ENCODE measurements around the gene RGS6. TPM values are rescaled to one million over a fixed set of nuclear protein-coding genes. Genes with fewer than 3 reads are reported as not detected.

RGS6 gene
- total and polyA plus RNA-seq, 4 donors: 0.06 to 5.3 (median 0.17) TPM; not detected in 1

DNA sequence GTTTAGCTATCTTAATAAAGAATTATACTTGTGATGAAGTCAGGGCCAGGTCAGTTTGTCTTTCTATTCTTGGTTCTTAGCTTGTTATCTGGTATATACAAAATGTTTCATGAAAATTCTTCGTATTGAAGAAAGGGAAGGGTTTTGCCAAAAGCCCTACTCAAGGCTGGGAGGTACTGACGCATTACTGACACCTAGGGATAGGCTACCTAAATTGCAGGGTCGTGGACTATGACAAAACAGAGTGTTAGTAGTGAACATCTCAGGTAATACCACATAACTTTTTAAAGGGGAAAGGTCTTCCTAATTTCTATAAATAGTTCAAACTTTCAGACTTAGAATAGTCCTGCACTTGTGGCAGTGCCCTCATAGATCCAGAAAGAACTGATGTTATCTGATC lies 246.3 kb downstream of the RGS6 start:
- 35% methylated on average over 3 of the region's 3 CpGs for WGBS
- Histone ChIP-seq H3K36me3 (ENCODE audit: control insufficient read depth in 4 of 4, insufficient read depth in 3 of 4, low read depth in 1 of 4, low read length in 3 of 4) (no peaks in the 10 kb centered on the region), H3K4me3 (ENCODE audit: low read depth in 1 of 3, low read length in 3 of 3) (no peak overlapping the region), H3K4me1 (ENCODE audit: control insufficient read depth in 4 of 4, insufficient read depth in 4 of 4, low read length in 3 of 4) (no peaks in the 10 kb centered on the region), H3K27me3 (ENCODE audit: control insufficient read depth in 4 of 4, insufficient read depth in 4 of 4, low read length in 3 of 4) (peaks cover 0 to 6% (median 1%) of the 10 kb centered on the region in 4 donors), H3K27ac (ENCODE audit: low read depth in 1 of 2, low read length in 2 of 2) (no peak overlapping the region), H3K9ac (ENCODE audit: low read depth in 1 of 2, low read length in 2 of 2) (no peak overlapping the region), H3K9me3 (ENCODE audit: control insufficient read depth in 4 of 4, low read length in 3 of 4) (peaks cover 0 to 5% (median 3%) of the 10 kb centered on the region in 4 donors)
- TF ChIP-seq TAF1 (conservative IDR thresholded peaks at IDR 0.05) (no peak), JUND (IDR thresholded peaks at IDR 0.05) (no peak), GABPA (IDR thresholded peaks at IDR 0.05 in 1 of 2, conservative IDR thresholded peaks at IDR 0.05 in 1 of 2) (no peak), RAD21 (IDR thresholded peaks at IDR 0.05) (no peak), YY1 (IDR thresholded peaks at IDR 0.05) (no peak), NR2F2 (IDR thresholded peaks at IDR 0.05) (no peak), FOXA2 (IDR thresholded peaks at IDR 0.05) (no peak), MAX (IDR thresholded peaks at IDR 0.05) (no peak)
- TF ChIP-seq, protein P1, sequence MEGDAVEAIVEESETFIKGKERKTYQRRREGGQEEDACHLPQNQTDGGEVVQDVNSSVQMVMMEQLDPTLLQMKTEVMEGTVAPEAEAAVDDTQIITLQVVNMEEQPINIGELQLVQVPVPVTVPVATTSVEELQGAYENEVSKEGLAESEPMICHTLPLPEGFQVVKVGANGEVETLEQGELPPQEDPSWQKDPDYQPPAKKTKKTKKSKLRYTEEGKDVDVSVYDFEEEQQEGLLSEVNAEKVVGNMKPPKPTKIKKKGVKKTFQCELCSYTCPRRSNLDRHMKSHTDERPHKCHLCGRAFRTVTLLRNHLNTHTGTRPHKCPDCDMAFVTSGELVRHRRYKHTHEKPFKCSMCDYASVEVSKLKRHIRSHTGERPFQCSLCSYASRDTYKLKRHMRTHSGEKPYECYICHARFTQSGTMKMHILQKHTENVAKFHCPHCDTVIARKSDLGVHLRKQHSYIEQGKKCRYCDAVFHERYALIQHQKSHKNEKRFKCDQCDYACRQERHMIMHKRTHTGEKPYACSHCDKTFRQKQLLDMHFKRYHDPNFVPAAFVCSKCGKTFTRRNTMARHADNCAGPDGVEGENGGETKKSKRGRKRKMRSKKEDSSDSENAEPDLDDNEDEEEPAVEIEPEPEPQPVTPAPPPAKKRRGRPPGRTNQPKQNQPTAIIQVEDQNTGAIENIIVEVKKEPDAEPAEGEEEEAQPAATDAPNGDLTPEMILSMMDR (IDR thresholded peaks at IDR 0.05; ENCODE audit: low read depth, low read length, missing input control): no peak
- DNase-seq (ENCODE audit: low spot score): no peak

- DNase-seq (ENCODE audit: low spot score): no peak
- WGBS: 58% methylated on average over 4 of the region's 4 CpGs
- TF ChIP-seq, protein P2, sequence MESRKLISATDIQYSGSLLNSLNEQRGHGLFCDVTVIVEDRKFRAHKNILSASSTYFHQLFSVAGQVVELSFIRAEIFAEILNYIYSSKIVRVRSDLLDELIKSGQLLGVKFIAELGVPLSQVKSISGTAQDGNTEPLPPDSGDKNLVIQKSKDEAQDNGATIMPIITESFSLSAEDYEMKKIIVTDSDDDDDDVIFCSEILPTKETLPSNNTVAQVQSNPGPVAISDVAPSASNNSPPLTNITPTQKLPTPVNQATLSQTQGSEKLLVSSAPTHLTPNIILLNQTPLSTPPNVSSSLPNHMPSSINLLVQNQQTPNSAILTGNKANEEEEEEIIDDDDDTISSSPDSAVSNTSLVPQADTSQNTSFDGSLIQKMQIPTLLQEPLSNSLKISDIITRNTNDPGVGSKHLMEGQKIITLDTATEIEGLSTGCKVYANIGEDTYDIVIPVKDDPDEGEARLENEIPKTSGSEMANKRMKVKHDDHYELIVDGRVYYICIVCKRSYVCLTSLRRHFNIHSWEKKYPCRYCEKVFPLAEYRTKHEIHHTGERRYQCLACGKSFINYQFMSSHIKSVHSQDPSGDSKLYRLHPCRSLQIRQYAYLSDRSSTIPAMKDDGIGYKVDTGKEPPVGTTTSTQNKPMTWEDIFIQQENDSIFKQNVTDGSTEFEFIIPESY (IDR thresholded peaks at IDR 0.05): no peak
- TF ChIP-seq REST (IDR thresholded peaks at IDR 0.05): no peak
- TF ChIP-seq JUND (IDR thresholded peaks at IDR 0.05): no peak
- no peak for TF ChIP-seq TAF1 (conservative IDR thresholded peaks at IDR 0.05)
- TF ChIP-seq HNF4G (IDR thresholded peaks at IDR 0.05): no peak
- no peak for TF ChIP-seq MAX (IDR thresholded peaks at IDR 0.05)
- no peak for TF ChIP-seq RXRA (IDR thresholded peaks at IDR 0.05)
- Histone ChIP-seq H3K4me1 (ENCODE audit: control insufficient read depth in 4 of 4, insufficient read depth in 4 of 4, low read length in 3 of 4) (no peaks in the 10 kb centered on the region), H3K9ac (ENCODE audit: low read depth in 1 of 2, low read length in 2 of 2) (no peak overlapping the region), H3K27ac (ENCODE audit: low read depth in 1 of 2, low read length in 2 of 2) (no peak overlapping the region), H3K4me3 (ENCODE audit: low read depth in 1 of 3, low read length in 3 of 3) (no peak overlapping the region), H3K9me3 (ENCODE audit: control insufficient read depth in 4 of 4, low read length in 3 of 4) (peaks cover 0 to 5% (median 3%) of the 10 kb centered on the region in 4 donors), H3K36me3 (ENCODE audit: control insufficient read depth in 4 of 4, insufficient read depth in 3 of 4, low read depth in 1 of 4, low read length in 3 of 4) (no peaks in the 10 kb centered on the region), H3K27me3 (ENCODE audit: control insufficient read depth in 4 of 4, insufficient read depth in 4 of 4, low read length in 3 of 4) (peaks cover 0 to 6% (median 3%) of the 10 kb centered on the region in 4 donors)
Observed at GRCh38 chr14:72182708-72183432, 250.6 kb downstream of the RGS6 start.
